ENCODE measurements around the gene RFX3.

The RFX3 gene

GRCh38 chr9:3262826-3263529 is 262.8 kb downstream of the RFX3 start:
- no peak for TF ChIP-seq EZH2phosphoT487 (IDR thresholded peaks at IDR 0.05; ENCODE audit: low read length)
- TF ChIP-seq EZH2 (optimal IDR thresholded peaks at IDR 0.05; ENCODE audit: low read depth, low read length), result no peak
- TF ChIP-seq CTCF (IDR thresholded peaks at IDR 0.05; ENCODE audit: low read length), result no peak
- Histone ChIP-seq H4K20me1 (ENCODE audit: insufficient read depth, low read length) (no peaks in the 10 kb centered on the region), H2AFZ (ENCODE audit: low read length) (no peak overlapping the region), H3K4me3 (ENCODE audit: low read length) (no peak overlapping the region), H3K27ac (ENCODE audit: low read length) (no peak overlapping the region), H3K4me1 (ENCODE audit: low read length) (no peaks in the 10 kb centered on the region), H3K36me3 (replicated peaks; ENCODE audit: insufficient read depth, low read length) (no peaks in the 10 kb centered on the region), H3F3A (ENCODE audit: insufficient read depth, low read length) (no peaks in the 10 kb centered on the region), H3K9ac (ENCODE audit: low read length) (no peak overlapping the region), H3K4me2 (ENCODE audit: low read depth, low read length) (no peak overlapping the region), H3K9me2 (replicated peaks; ENCODE audit: insufficient read depth, low read length) (no peaks in the 10 kb centered on the region), H3K9me3 (replicated peaks; ENCODE audit: insufficient read depth, low read length) (no peaks in the 10 kb centered on the region), H3K79me2 (ENCODE audit: low read length) (no peaks in the 10 kb centered on the region), H3K27me3 (replicated peaks; ENCODE audit: insufficient read depth, low read length) (no peaks in the 10 kb centered on the region)
- DNase-seq, result no peak

- Histone ChIP-seq H3K4me1 (ENCODE audit: low read length) (no peaks in the 10 kb centered on the region), H3K9ac (ENCODE audit: low read length) (no peak overlapping the region), H2AFZ (ENCODE audit: low read length) (no peak overlapping the region)
These were observed 264.3 kb downstream of the RFX3 start for GRCh38 chr9:3261484-3261883.

GRCh38 chr9:3256571-3257330 is 269.1 kb downstream of the RFX3 start:
- Histone ChIP-seq H3K27me3 (replicated peaks; ENCODE audit: insufficient read depth, low read length) (no peaks in the 10 kb centered on the region), H3K9me2 (replicated peaks; ENCODE audit: insufficient read depth, low read length) (no peaks in the 10 kb centered on the region), H3K4me1 (ENCODE audit: low read length) (no peaks in the 10 kb centered on the region), H3K36me3 (replicated peaks; ENCODE audit: insufficient read depth, low read length) (no peaks in the 10 kb centered on the region), H3K4me2 (ENCODE audit: low read depth, low read length) (no peak overlapping the region), H3K9me3 (replicated peaks; ENCODE audit: insufficient read depth, low read length) (no peaks in the 10 kb centered on the region), H3K9ac (ENCODE audit: low read length) (no peak overlapping the region), H3K27ac (ENCODE audit: low read length) (no peak overlapping the region), H2AFZ (ENCODE audit: low read length) (no peak overlapping the region), H3F3A (ENCODE audit: insufficient read depth, low read length) (no peaks in the 10 kb centered on the region), H4K20me1 (ENCODE audit: insufficient read depth, low read length) (no peaks in the 10 kb centered on the region), H3K4me3 (ENCODE audit: low read length) (no peak overlapping the region), H3K79me2 (ENCODE audit: low read length) (no peaks in the 10 kb centered on the region)
- TF ChIP-seq EZH2 (optimal IDR thresholded peaks at IDR 0.05; ENCODE audit: low read depth, low read length) (no peak), EZH2phosphoT487 (IDR thresholded peaks at IDR 0.05; ENCODE audit: low read length) (no peak), CTCF (IDR thresholded peaks at IDR 0.05; ENCODE audit: low read length) (no peak)
- no peak for DNase-seq

More at GRCh38 chr9:3261484-3261883, 264.3 kb downstream of the RFX3 start:
- Histone ChIP-seq H3K27ac (ENCODE audit: low read length) (no peak overlapping the region), H3K27me3 (replicated peaks; ENCODE audit: insufficient read depth, low read length) (no peaks in the 10 kb centered on the region), H3K4me3 (ENCODE audit: low read length) (no peak overlapping the region), H3K9me2 (replicated peaks; ENCODE audit: insufficient read depth, low read length) (no peaks in the 10 kb centered on the region), H3K4me2 (ENCODE audit: low read depth, low read length) (no peak overlapping the region), H3K79me2 (ENCODE audit: low read length) (no peaks in the 10 kb centered on the region), H3K9me3 (replicated peaks; ENCODE audit: insufficient read depth, low read length) (no peaks in the 10 kb centered on the region), H3F3A (ENCODE audit: insufficient read depth, low read length) (no peaks in the 10 kb centered on the region), H4K20me1 (ENCODE audit: insufficient read depth, low read length) (no peaks in the 10 kb centered on the region), H3K36me3 (replicated peaks; ENCODE audit: insufficient read depth, low read length) (no peaks in the 10 kb centered on the region)
- TF ChIP-seq EZH2phosphoT487 (IDR thresholded peaks at IDR 0.05; ENCODE audit: low read length) (no peak), EZH2 (optimal IDR thresholded peaks at IDR 0.05; ENCODE audit: low read depth, low read length) (no peak), CTCF (IDR thresholded peaks at IDR 0.05; ENCODE audit: low read length) (no peak)
- DNase-seq, result no peak

All from MM.1S (cell line).